Measurements from ENCODE around the gene MYNN. TPM values are rescaled to one million over a fixed set of nuclear protein-coding genes. Genes with fewer than 3 reads are reported as not detected.
A peak's percentile ranks its signal among the peaks of the same experiment; 100 is the strongest.

MYNN gene
- total and polyA plus RNA-seq, 2 of the 13 experiments (the other 11 are each of a cell fraction or from before 2014, with no cell fraction given) = 10.4 to 17.6 TPM

DNA sequence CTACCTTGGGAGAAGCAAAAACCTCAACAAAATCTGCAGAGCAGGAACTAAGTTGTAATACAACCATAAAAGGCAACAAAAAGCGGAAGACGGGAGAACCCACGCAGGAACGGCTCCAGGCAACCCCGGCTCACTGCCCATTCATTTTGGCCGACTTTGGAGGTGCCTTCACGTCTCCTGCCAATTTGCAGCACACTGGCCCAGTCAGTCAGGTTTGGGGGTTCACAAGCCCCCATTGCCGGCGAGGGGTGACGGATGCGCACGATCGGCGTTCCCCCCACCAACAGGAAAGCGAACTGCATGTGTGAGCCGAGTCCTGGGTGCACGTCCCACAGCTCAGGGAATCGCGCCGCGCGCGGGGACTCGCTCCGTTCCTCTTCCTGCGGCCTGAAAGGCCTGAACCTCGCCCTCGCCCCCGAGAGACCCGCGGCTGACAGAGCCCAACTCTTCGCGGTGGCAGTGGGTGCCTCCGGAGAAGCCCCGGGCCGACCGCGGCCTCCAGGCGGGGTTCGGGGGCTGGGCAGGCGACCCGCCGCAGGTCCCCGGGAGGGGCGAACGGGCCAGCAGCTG, 8.8 kb upstream of the MYNN start (continued):
- TF ChIP-seq, protein P1, sequence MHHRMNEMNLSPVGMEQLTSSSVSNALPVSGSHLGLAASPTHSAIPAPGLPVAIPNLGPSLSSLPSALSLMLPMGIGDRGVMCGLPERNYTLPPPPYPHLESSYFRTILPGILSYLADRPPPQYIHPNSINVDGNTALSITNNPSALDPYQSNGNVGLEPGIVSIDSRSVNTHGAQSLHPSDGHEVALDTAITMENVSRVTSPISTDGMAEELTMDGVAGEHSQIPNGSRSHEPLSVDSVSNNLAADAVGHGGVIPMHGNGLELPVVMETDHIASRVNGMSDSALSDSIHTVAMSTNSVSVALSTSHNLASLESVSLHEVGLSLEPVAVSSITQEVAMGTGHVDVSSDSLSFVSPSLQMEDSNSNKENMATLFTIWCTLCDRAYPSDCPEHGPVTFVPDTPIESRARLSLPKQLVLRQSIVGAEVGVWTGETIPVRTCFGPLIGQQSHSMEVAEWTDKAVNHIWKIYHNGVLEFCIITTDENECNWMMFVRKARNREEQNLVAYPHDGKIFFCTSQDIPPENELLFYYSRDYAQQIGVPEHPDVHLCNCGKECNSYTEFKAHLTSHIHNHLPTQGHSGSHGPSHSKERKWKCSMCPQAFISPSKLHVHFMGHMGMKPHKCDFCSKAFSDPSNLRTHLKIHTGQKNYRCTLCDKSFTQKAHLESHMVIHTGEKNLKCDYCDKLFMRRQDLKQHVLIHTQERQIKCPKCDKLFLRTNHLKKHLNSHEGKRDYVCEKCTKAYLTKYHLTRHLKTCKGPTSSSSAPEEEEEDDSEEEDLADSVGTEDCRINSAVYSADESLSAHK (CRISPR knock-in tag; IDR thresholded peaks at IDR 0.05; ENCODE audit: borderline replicate concordance) = no peak
- TF ChIP-seq, protein P2, sequence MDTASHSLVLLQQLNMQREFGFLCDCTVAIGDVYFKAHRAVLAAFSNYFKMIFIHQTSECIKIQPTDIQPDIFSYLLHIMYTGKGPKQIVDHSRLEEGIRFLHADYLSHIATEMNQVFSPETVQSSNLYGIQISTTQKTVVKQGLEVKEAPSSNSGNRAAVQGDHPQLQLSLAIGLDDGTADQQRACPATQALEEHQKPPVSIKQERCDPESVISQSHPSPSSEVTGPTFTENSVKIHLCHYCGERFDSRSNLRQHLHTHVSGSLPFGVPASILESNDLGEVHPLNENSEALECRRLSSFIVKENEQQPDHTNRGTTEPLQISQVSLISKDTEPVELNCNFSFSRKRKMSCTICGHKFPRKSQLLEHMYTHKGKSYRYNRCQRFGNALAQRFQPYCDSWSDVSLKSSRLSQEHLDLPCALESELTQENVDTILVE (CRISPR knock-in tag; IDR thresholded peaks at IDR 0.05) = no peak
- TF ChIP-seq SMYD3 (CRISPR knock-in tag; IDR thresholded peaks at IDR 0.05) (no peak), ZBTB20 (CRISPR knock-in tag; IDR thresholded peaks at IDR 0.05; ENCODE audit: borderline replicate concordance, low read depth) (no peak), KDM2A (CRISPR knock-in tag; IDR thresholded peaks at IDR 0.05; ENCODE audit: borderline replicate concordance, low read depth) (peak; percentile 25; the same call in 1 of the 2 replicates)

DNA sequence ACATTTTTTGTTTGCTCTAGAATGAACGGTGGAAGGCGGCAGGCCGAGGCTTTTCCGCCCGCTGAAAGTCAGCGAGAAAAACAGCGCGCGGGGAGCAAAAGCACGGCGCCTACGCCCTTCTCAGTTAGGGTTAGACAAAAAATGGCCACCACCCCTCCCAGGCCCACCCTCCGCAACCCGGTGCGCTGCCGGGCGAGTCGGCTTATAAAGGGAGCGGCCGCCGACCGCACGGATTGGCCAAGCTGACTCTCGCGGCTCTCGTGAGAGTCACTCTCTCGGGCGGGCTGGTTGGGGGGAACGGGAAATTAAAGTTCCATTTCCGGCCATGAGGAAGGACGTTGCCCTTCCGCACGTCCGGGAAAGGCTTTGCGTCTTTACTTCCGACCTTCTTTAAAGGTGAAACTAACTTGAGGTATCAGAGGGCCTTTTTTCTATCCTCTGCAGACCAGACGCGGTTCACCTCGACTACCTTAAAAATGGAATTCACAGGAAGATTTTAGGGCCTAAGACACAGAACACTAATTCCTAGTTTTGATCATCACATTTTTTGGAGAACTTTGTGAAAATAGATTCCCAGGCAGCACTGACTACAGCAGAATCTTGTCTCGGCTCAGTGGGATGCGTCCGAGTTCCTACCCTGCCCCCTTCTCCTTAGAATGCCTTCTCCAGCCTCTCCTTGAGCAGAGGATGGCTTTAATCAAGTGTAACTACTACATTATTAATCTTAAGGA, 8.1 kb upstream of the MYNN start, which contains the start of gene TERC:
Gene TERC, minus strand, starts transcription at position 179 of the 731 bp plus-strand sequence.
- no TSS peak for BruUV-seq (replicated peaks)
- CTCF ChIA-PET (ENCODE audit: low intra/inter-chr PET ratio, low total read pairs) = no interaction called here
- Histone ChIP-seq H3K4me1 (ENCODE audit: insufficient read depth, low read length) (no peaks in the 10 kb centered on the region; the same call in 1 of the 2 replicates), H3K27ac (ENCODE audit: extremely low read length, insufficient read depth, low read length) (peak within 1 kb of the TSS; percentile 79), H3K4me3 (replicated peaks in 1 of 3; ENCODE audit: insufficient read depth in 1 of 3, low read depth in 2 of 3, low read length in 3 of 3) (peak within 1 kb of the TSS; percentile 62 to 80 (median 72)), H3K9ac (ENCODE audit: insufficient read depth, low read depth, low read length) (peak within 1 kb of the TSS; percentile 83), H3K36me3 (replicated peaks in 1 of 2; ENCODE audit: control insufficient read depth in 1 of 2, insufficient read depth in 2 of 2, low read length in 2 of 2) (no peaks in the 10 kb centered on the region), H4K20me1 (ENCODE audit: insufficient read depth, low read length) (no peaks in the 10 kb centered on the region), H2AFZ (ENCODE audit: low read length) (no peak within 1 kb of the TSS), H3K27me3 (ENCODE audit: control insufficient read depth in 1 of 2, insufficient read depth in 2 of 2, low read length in 2 of 2) (0 out of 5 replicates have a peak, but pooled peaks cover 0 to 4% of the 10 kb centered on the region in 2 experiments), H3K79me2 (ENCODE audit: insufficient read depth, low read length) (no peaks in the 10 kb centered on the region), H3K9me3 (ENCODE audit: low read length) (no peaks in the 10 kb centered on the region), H3K4me2 (ENCODE audit: low read depth, low read length) (peak within 1 kb of the TSS; percentile 66)
- ATAC-seq (peak; percentile 85), FAIRE-seq (no peak), DNase-seq (ENCODE audit: low spot score) (peak; percentile 79)
- POLR2A ChIA-PET = interaction anchor here (1.2 to 2.8 kb wide), 2 partner anchors 8 to 201 kb away, joined by 4 to 29 read pairs; partner anchors contain the start of genes MYNN and SEC62
- in situ Hi-C loops (cut with HindIII; ENCODE audit: extremely low pct_ligation_motif_present, low pct_unique_long_range_greater_than_20kb) = no loop called here
- intact Hi-C loops (cut with micrococcal nuclease; ENCODE audit: unreplicated experiment) = loop anchor here (5.0 to 10.0 kb wide), 3 partner anchors 97 to 260 kb away; partner anchors contain the start of gene MECOM
- WGBS (ENCODE audit: low lambda C conversion rate) = 63% methylated on average over 41 of the region's 42 CpGs
- TF ChIP-seq ZFY (CRISPR knock-in tag; IDR thresholded peaks at IDR 0.05) = peak; percentile 63
- no peak for TF ChIP-seq HNF4G (IDR thresholded peaks at IDR 0.05; ENCODE audit: borderline replicate concordance, low read depth, low read length)
- TF ChIP-seq HNF4G (CRISPR knock-in tag; IDR thresholded peaks at IDR 0.05; ENCODE audit: borderline replicate concordance, low read depth) = no peak
- TF ChIP-seq RBFOX2 (IDR thresholded peaks at IDR 0.05; ENCODE audit: low read depth, low read length) = peak; percentile 90
- TF ChIP-seq, protein P3, sequence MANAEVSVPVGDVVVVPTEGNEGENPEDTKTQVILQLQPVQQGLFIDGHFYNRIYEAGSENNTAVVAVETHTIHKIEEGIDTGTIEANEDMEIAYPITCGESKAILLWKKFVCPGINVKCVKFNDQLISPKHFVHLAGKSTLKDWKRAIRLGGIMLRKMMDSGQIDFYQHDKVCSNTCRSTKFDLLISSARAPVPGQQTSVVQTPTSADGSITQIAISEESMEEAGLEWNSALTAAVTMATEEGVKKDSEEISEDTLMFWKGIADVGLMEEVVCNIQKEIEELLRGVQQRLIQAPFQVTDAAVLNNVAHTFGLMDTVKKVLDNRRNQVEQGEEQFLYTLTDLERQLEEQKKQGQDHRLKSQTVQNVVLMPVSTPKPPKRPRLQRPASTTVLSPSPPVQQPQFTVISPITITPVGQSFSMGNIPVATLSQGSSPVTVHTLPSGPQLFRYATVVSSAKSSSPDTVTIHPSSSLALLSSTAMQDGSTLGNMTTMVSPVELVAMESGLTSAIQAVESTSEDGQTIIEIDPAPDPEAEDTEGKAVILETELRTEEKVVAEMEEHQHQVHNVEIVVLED (CRISPR knock-in tag; IDR thresholded peaks at IDR 0.05; ENCODE audit: borderline replicate concordance) = peak; percentile 47; the same call in 1 of the 2 replicates
- TF ChIP-seq, protein P4, sequence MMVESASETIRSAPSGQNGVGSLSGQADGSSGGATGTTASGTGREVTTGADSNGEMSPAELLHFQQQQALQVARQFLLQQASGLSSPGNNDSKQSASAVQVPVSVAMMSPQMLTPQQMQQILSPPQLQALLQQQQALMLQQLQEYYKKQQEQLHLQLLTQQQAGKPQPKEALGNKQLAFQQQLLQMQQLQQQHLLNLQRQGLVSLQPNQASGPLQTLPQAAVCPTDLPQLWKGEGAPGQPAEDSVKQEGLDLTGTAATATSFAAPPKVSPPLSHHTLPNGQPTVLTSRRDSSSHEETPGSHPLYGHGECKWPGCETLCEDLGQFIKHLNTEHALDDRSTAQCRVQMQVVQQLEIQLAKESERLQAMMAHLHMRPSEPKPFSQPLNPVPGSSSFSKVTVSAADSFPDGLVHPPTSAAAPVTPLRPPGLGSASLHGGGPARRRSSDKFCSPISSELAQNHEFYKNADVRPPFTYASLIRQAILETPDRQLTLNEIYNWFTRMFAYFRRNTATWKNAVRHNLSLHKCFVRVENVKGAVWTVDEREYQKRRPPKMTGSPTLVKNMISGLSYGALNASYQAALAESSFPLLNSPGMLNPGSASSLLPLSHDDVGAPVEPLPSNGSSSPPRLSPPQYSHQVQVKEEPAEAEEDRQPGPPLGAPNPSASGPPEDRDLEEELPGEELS (CRISPR knock-in tag; IDR thresholded peaks at IDR 0.05) = no peak
- peak; percentile 84 for TF ChIP-seq ZFX (CRISPR knock-in tag; IDR thresholded peaks at IDR 0.05; ENCODE audit: low read depth)
- no peak for TF ChIP-seq CBX5 (CRISPR knock-in tag; IDR thresholded peaks at IDR 0.05; ENCODE audit: borderline replicate concordance)
